ENCODE data around the gene TRIM5. TPM values are rescaled to one million over a fixed set of nuclear protein-coding genes. Genes with fewer than 3 reads are reported as not detected.

TRIM5 gene
- total RNA-seq, 2 experiments from 2014 or later, result 5.9 to 8.0 TPM

- H3K27ac ChIP-seq (ENCODE audit: low read depth in 1 of 2, low read length in 2 of 2), result no peak overlapping the region
- Mint-ChIP-seq H3K4me3 (no peak overlapping the region), H3K9me3 (no peaks in the 10 kb centered on the region), H3K27ac (peak overlapping the region; percentile 42), H3K36me3 (ENCODE audit: low read depth) (peaks cover 86% of the 10 kb centered on the region), H3K4me1 (ENCODE audit: low read depth) (peaks cover 40% of the 10 kb centered on the region), H3K27me3 (no peaks in the 10 kb centered on the region)
- CTCF ChIA-PET, result interaction anchor here (1.5 kb wide), 1 partner anchor 20 kb away, joined by 6 read pairs; the partner anchor contains the start of gene TRIM5
- intact Hi-C loops (cut with DNase I, micrococcal nuclease), result no loop called here
- ATAC-seq (ENCODE audit: poor library complexity) (no peak), DNase-seq (no peak)
- TF ChIP-seq CTCF (IDR thresholded peaks at IDR 0.05), result no peak
- H3K4me1 ChIP-seq (ENCODE audit: insufficient read depth, low read length), result peaks cover 2% of the 10 kb centered on the region
- no peaks in the 10 kb centered on the region for H3K27me3 ChIP-seq (ENCODE audit: control insufficient read depth in 1 of 2, insufficient read depth in 2 of 2, low read length in 2 of 2)
- no peak overlapping the region for H3K4me3 ChIP-seq (ENCODE audit: low read length)
- no peaks in the 10 kb centered on the region for H3K9me3 ChIP-seq (ENCODE audit: control insufficient read depth in 1 of 2, insufficient read depth in 1 of 2, low read length in 2 of 2)
- peaks cover 83% of the 10 kb centered on the region for H3K36me3 ChIP-seq (ENCODE audit: insufficient read depth, low read length)
- POLR2A ChIA-PET, result interaction anchor here (1.4 kb wide), 1 partner anchor 19 kb away, joined by 3 read pairs; the partner anchor contains the start of gene TRIM5
These were observed 19.1 kb upstream of the TRIM5 start for GRCh38 chr11:5703741-5704536.

- intact Hi-C loops (cut with DNase I, micrococcal nuclease), result loop anchor here in 1 of 2 experiments (2.0 kb wide), 1 partner anchor 14 kb away; no protein-coding TSS in a partner anchor
- no peak for TF ChIP-seq CTCF (IDR thresholded peaks at IDR 0.05)
- ATAC-seq (ENCODE audit: poor library complexity) (no peak), DNase-seq (no peak)
- peaks cover 85% of the 10 kb centered on the region for H3K36me3 ChIP-seq (ENCODE audit: insufficient read depth, low read length)
- CTCF ChIA-PET, result interaction anchor here (1.4 to 2.1 kb wide), 2 partner anchors 16 to 23 kb away, joined by 3 to 12 read pairs; partner anchors contain the start of gene TRIM5
- Mint-ChIP-seq H3K4me1 (ENCODE audit: low read depth) (peaks cover 54% of the 10 kb centered on the region), H3K36me3 (ENCODE audit: low read depth) (peaks cover 91% of the 10 kb centered on the region), H3K4me3 (no peak overlapping the region), H3K9me3 (no peaks in the 10 kb centered on the region), H3K27ac (peak overlapping the region; percentile 52), H3K27me3 (no peaks in the 10 kb centered on the region)
- no peaks in the 10 kb centered on the region for H3K27me3 ChIP-seq (ENCODE audit: control insufficient read depth in 1 of 2, insufficient read depth in 2 of 2, low read length in 2 of 2)
- H3K27ac ChIP-seq (ENCODE audit: low read depth in 1 of 2, low read length in 2 of 2), result no peak overlapping the region
- no peak overlapping the region for H3K4me3 ChIP-seq (ENCODE audit: low read length)
- H3K9me3 ChIP-seq (ENCODE audit: control insufficient read depth in 1 of 2, insufficient read depth in 1 of 2, low read length in 2 of 2), result no peaks in the 10 kb centered on the region
- POLR2A ChIA-PET, result interaction anchor here (0.6 to 2.3 kb wide), 4 partner anchors 11 to 104 kb away, joined by 3 to 17 read pairs (median 6); partner anchors contain the start of genes TRIM22 and TRIM5
- H3K4me1 ChIP-seq (ENCODE audit: insufficient read depth, low read length), result peaks cover 9% of the 10 kb centered on the region
These were observed 16.2 kb upstream of the TRIM5 start for GRCh38 chr11:5701055-5701577.

- Mint-ChIP-seq H3K9me3 (no peaks in the 10 kb centered on the region), H3K27me3 (no peaks in the 10 kb centered on the region), H3K4me1 (ENCODE audit: low read depth) (peaks cover 56% of the 10 kb centered on the region), H3K36me3 (ENCODE audit: low read depth) (peaks cover 91% of the 10 kb centered on the region), H3K4me3 (no peak overlapping the region), H3K27ac (peak overlapping the region; percentile 52)
- POLR2A ChIA-PET, result interaction anchor here (1.4 to 2.3 kb wide), 2 partner anchors 10 to 16 kb away, joined by 8 to 17 read pairs; partner anchors contain the start of genes TRIM22 and TRIM5
- TF ChIP-seq CTCF (IDR thresholded peaks at IDR 0.05), result no peak
- Histone ChIP-seq H3K4me1 (ENCODE audit: insufficient read depth, low read length) (peaks cover 12% of the 10 kb centered on the region), H3K27ac (ENCODE audit: low read depth in 1 of 2, low read length in 2 of 2) (no peak overlapping the region), H3K9me3 (ENCODE audit: control insufficient read depth in 1 of 2, insufficient read depth in 1 of 2, low read length in 2 of 2) (no peaks in the 10 kb centered on the region), H3K27me3 (ENCODE audit: control insufficient read depth in 1 of 2, insufficient read depth in 2 of 2, low read length in 2 of 2) (no peaks in the 10 kb centered on the region), H3K4me3 (ENCODE audit: low read length) (no peak overlapping the region), H3K36me3 (ENCODE audit: insufficient read depth, low read length) (peaks cover 85% of the 10 kb centered on the region)
- DNase-seq (no peak), ATAC-seq (ENCODE audit: poor library complexity) (no peak)
- CTCF ChIA-PET, result interaction anchor here (1.4 to 2.1 kb wide), 2 partner anchors 16 to 23 kb away, joined by 3 to 12 read pairs; partner anchors contain the start of gene TRIM5
- intact Hi-C loops (cut with DNase I, micrococcal nuclease), result loop anchor here in 1 of 2 experiments (2.0 kb wide), 1 partner anchor 14 kb away; no protein-coding TSS in a partner anchor
These were observed 15.7 kb upstream of the TRIM5 start for GRCh38 chr11:5700421-5701054.
